CD14-positive monocyte (primary cell): Measurements from ENCODE around the gene ZNF223. TPM values are rescaled to one million over a fixed set of nuclear protein-coding genes. Genes with fewer than 3 reads are reported as not detected.

ENCODE experiments used
- DNase-seq, 3 donors: peaks; one replicate each; pipeline ENCODE4 v3.0.0-alpha.2; 2011 to 2022
- H2AFZ ChIP-seq: 2 replicates; pipeline ENCODE4 v1.6.0; 2012; ENCODE audit warnings: mild to moderate bottlenecking, low read depth, low read length, inconsistent platforms; ENCODE audit not compliant: insufficient read depth, poor library complexity, severe bottlenecking
- H3K27ac ChIP-seq, 2 donors: 1 replicate in 1 of 2; 2 replicates in 1 of 2; pipeline ENCODE4 v1.5.1; 2012 to 2013; ENCODE audit warnings: low read length in 2 of 2, control low read depth in 1 of 2, inconsistent platforms in 1 of 2, low read depth in 1 of 2, mild to moderate bottlenecking in 1 of 2
- H3K27me3 ChIP-seq, 2 donors: one replicate each; pipeline versions ENCODE4 v1.6.0 to v1.6.1; 2011 to 2013; ENCODE audit warnings: low read length in 2 of 2; ENCODE audit not compliant: control insufficient read depth in 2 of 2, insufficient read depth in 2 of 2
- H3K36me3 ChIP-seq, 2 donors: replicated peaks in 1 of 2; 1 replicate in 1 of 2; 2 replicates in 1 of 2; pipeline versions ENCODE4 v1.5.1 to v1.6.1; 2012 to 2013; ENCODE audit warnings: low read length in 2 of 2, control low read depth in 1 of 2, inconsistent platforms in 1 of 2, mild to moderate bottlenecking in 1 of 2; ENCODE audit not compliant: insufficient read depth in 2 of 2, control insufficient read depth in 1 of 2
- H3K4me1 ChIP-seq, 2 donors: 1 replicate in 1 of 2; 2 replicates in 1 of 2; pipeline versions ENCODE4 v1.5.1 to v1.6.1; 2012 to 2013; ENCODE audit warnings: low read length in 2 of 2, control low read depth in 1 of 2, inconsistent platforms in 1 of 2, mild to moderate bottlenecking in 1 of 2, moderate library complexity in 1 of 2; ENCODE audit not compliant: insufficient read depth in 2 of 2, control insufficient read depth in 1 of 2
- H3K4me2 ChIP-seq: replicated peaks from 2 replicates; pipeline ENCODE3; 2012; ENCODE audit warnings: low read length, moderate library complexity, mild to moderate bottlenecking; ENCODE audit not compliant: poor library complexity, severe bottlenecking; ENCODE audit errors: extremely low read depth
- H3K4me3 ChIP-seq, 3 experiments: fragments of 200-600 bp in 1 of 3; sonication (generic) in 1 of 3; replicated peaks in 1 of 3; 1 replicate in 2 of 3; 2 replicates in 1 of 3; pipeline ENCODE4 v1.5.1; 2011 to 2013; ENCODE audit warnings: low read length in 3 of 3, mild to moderate bottlenecking in 3 of 3, control low read depth in 2 of 3, low read depth in 2 of 3, inconsistent platforms in 1 of 3, moderate library complexity in 1 of 3
- H3K79me2 ChIP-seq: 2 replicates; pipeline ENCODE4 v1.6.0; 2012; ENCODE audit warnings: mild to moderate bottlenecking, control low read depth, inconsistent platforms, low read length, moderate library complexity; ENCODE audit not compliant: insufficient read depth
- H3K9ac ChIP-seq: 2 replicates; pipeline ENCODE4 v1.6.0; 2017; ENCODE audit warnings: low read length, mild to moderate bottlenecking; ENCODE audit not compliant: insufficient read depth, poor library complexity, severe bottlenecking
- H3K9me3 ChIP-seq, 2 donors: replicated peaks in 1 of 2; 1 replicate in 1 of 2; 2 replicates in 1 of 2; pipeline versions ENCODE4 v1.5.1 to v1.6.1; 2012 to 2013; ENCODE audit warnings: low read length in 2 of 2, control low read depth in 1 of 2; ENCODE audit not compliant: control insufficient read depth in 1 of 2, insufficient read depth in 1 of 2
- H4K20me1 ChIP-seq: 2 replicates; pipeline ENCODE4 v1.6.0; 2012; ENCODE audit warnings: mild to moderate bottlenecking, low read length, control low read depth, moderate library complexity; ENCODE audit not compliant: insufficient read depth
- H3K27ac Mint-ChIP-seq, 7 donors: one replicate each; pipeline ENCODE4 v1.8.0; 2020; ENCODE audit warnings: mild to moderate bottlenecking in 7 of 7, mixed read lengths in 7 of 7, moderate library complexity in 6 of 7, inconsistent platforms in 2 of 7
- H3K27me3 Mint-ChIP-seq, 3 donors: one replicate each; pipeline ENCODE4 v1.8.0; 2021 to 2022; ENCODE audit warnings: low read depth in 3 of 3, mild to moderate bottlenecking in 3 of 3, mixed read lengths in 3 of 3, moderate library complexity in 3 of 3, inconsistent platforms in 1 of 3
- H3K36me3 Mint-ChIP-seq, 2 donors: one replicate each; pipeline ENCODE4 v1.8.0; 2020; ENCODE audit warnings: mixed read lengths in 2 of 2, inconsistent platforms in 1 of 2, mild to moderate bottlenecking in 1 of 2
- H3K4me1 Mint-ChIP-seq: one replicate; pipeline ENCODE4 v1.8.0; 2020; ENCODE audit warnings: mild to moderate bottlenecking, mixed read lengths
- H3K4me3 Mint-ChIP-seq, 2 donors: one replicate each; pipeline ENCODE4 v1.8.0; 2020; ENCODE audit warnings: mild to moderate bottlenecking in 2 of 2, mixed read lengths in 2 of 2, moderate library complexity in 1 of 2
- H3K9me3 Mint-ChIP-seq, 7 donors: one replicate each; pipeline ENCODE4 v1.8.0; 2020 to 2022; ENCODE audit warnings: mixed read lengths in 7 of 7, mild to moderate bottlenecking in 6 of 7, moderate library complexity in 6 of 7, inconsistent platforms in 2 of 7
- CTCF ChIP-seq: fragments of 200-600 bp; IDR thresholded peaks from one replicate; pipeline ENCODE4 v1.8.0; 2022; ENCODE audit warnings: antibody characterized with exemption, mild to moderate bottlenecking
- WGBS: methylation state at CpG from one replicate; pipeline ENCODE4 v1.1.5; 2013; ENCODE audit warnings: missing lambda C conversion rate; ENCODE audit not compliant: insufficient coverage; 5-methylcytosine and 5-hydroxymethylcytosine counted together
- intact Hi-C, 2 donors: fragments of 100-400 bp; cut with micrococcal nuclease; formaldehyde crosslinking; loops; one replicate each; pipeline versions ENCODE4 v1.15.0 to v1.15.1; 2023
- polyA plus RNA-seq, 3 donors: library from polyadenylated mRNA; depleted of rRNA in 1 of 3; unstranded in 2 of 3; stranded (reverse) in 1 of 3; fragments of 300-500 nt in 2 of 3; fragments of >200 nt in 1 of 3; fragmentation: Illumina TruSeq in 2 of 3; gene quantifications; 1 replicate in 2 of 3; 2 replicates in 1 of 3; pipeline ENCODE4 v1.2.3, GENCODE V29; 2012 to 2021

ZNF223 gene
- polyA plus RNA-seq, 3 donors, result 1.1 to 2.0 (median 1.2) TPM

- H3K9me3 Mint-ChIP-seq, result peaks cover 48 to 89% (median 75%) of the 10 kb centered on the region in 7 donors
- no peaks in the 10 kb centered on the region for H4K20me1 ChIP-seq
- intact Hi-C loops, result no loop called here
- WGBS, result no CpG with 5 or more reads among the region's 1 CpG
- H3K36me3 ChIP-seq, result peaks cover 38 to 56% of the 10 kb centered on the region in 2 donors
- no peak overlapping the region for H3K27ac Mint-ChIP-seq
- no peaks in the 10 kb centered on the region for H3K27me3 ChIP-seq
- no peak for DNase-seq
- no peak overlapping the region for H3K9ac ChIP-seq
- H3K27me3 Mint-ChIP-seq, result peaks cover 0 to 4% (median 2%) of the 10 kb centered on the region in 3 donors
- peaks cover 62 to 99% of the 10 kb centered on the region in 2 donors for H3K9me3 ChIP-seq
- H2AFZ ChIP-seq, result no peak overlapping the region
- H3K79me2 ChIP-seq, result no peaks in the 10 kb centered on the region
- no peaks in the 10 kb centered on the region for H3K4me1 ChIP-seq
- no peak overlapping the region for H3K27ac ChIP-seq
- no peak overlapping the region for H3K4me2 ChIP-seq
- H3K4me1 Mint-ChIP-seq, result no peaks in the 10 kb centered on the region
- H3K4me3 ChIP-seq, result peak overlapping the region in 1 of 3 experiments; percentile 40
- H3K4me3 Mint-ChIP-seq, result no peak overlapping the region
- peaks cover 42 to 51% of the 10 kb centered on the region in 2 donors for H3K36me3 Mint-ChIP-seq
- TF ChIP-seq CTCF, result no peak
These were observed 19.7 kb upstream of the ZNF223 start for GRCh38 chr19:44032001-44032610.

GRCh38 chr19:44042147-44042546 lies 9.7 kb upstream of the ZNF223 start:
- no peaks in the 10 kb centered on the region for H3K79me2 ChIP-seq
- no peak for DNase-seq
- no peak for TF ChIP-seq CTCF
- Mint-ChIP-seq H3K4me1 (no peaks in the 10 kb centered on the region), H3K4me3 (no peak overlapping the region), H3K9me3 (peaks cover 17 to 40% (median 32%) of the 10 kb centered on the region in 7 donors), H3K27ac (no peak overlapping the region), H3K36me3 (no peaks in the 10 kb centered on the region), H3K27me3 (peaks cover 0 to 6% (median 3%) of the 10 kb centered on the region in 3 donors)
- H2AFZ ChIP-seq, result no peak overlapping the region
- H3K27ac ChIP-seq, result no peak overlapping the region
- H3K9ac ChIP-seq, result no peak overlapping the region
- no peak overlapping the region for H3K4me2 ChIP-seq
- H3K4me1 ChIP-seq, result no peaks in the 10 kb centered on the region
- intact Hi-C loops, result no loop called here
- H3K9me3 ChIP-seq, result peaks cover 9 to 47% of the 10 kb centered on the region in 2 donors
- 100% methylated on average over 1 of the region's 2 CpGs for WGBS
- no peaks in the 10 kb centered on the region for H3K36me3 ChIP-seq
- H3K4me3 ChIP-seq, result no peak overlapping the region
- no peaks in the 10 kb centered on the region for H4K20me1 ChIP-seq
- H3K27me3 ChIP-seq, result no peaks in the 10 kb centered on the region
